ENCODE data around the gene RIOK3.
"Not testable (repeated sequence)": the region's sequence is repeated elsewhere in the genome, so short reads cannot be mapped to it uniquely, and the experiment has no call there.

The RIOK3 gene, protein sequence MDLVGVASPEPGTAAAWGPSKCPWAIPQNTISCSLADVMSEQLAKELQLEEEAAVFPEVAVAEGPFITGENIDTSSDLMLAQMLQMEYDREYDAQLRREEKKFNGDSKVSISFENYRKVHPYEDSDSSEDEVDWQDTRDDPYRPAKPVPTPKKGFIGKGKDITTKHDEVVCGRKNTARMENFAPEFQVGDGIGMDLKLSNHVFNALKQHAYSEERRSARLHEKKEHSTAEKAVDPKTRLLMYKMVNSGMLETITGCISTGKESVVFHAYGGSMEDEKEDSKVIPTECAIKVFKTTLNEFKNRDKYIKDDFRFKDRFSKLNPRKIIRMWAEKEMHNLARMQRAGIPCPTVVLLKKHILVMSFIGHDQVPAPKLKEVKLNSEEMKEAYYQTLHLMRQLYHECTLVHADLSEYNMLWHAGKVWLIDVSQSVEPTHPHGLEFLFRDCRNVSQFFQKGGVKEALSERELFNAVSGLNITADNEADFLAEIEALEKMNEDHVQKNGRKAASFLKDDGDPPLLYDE

DNA sequence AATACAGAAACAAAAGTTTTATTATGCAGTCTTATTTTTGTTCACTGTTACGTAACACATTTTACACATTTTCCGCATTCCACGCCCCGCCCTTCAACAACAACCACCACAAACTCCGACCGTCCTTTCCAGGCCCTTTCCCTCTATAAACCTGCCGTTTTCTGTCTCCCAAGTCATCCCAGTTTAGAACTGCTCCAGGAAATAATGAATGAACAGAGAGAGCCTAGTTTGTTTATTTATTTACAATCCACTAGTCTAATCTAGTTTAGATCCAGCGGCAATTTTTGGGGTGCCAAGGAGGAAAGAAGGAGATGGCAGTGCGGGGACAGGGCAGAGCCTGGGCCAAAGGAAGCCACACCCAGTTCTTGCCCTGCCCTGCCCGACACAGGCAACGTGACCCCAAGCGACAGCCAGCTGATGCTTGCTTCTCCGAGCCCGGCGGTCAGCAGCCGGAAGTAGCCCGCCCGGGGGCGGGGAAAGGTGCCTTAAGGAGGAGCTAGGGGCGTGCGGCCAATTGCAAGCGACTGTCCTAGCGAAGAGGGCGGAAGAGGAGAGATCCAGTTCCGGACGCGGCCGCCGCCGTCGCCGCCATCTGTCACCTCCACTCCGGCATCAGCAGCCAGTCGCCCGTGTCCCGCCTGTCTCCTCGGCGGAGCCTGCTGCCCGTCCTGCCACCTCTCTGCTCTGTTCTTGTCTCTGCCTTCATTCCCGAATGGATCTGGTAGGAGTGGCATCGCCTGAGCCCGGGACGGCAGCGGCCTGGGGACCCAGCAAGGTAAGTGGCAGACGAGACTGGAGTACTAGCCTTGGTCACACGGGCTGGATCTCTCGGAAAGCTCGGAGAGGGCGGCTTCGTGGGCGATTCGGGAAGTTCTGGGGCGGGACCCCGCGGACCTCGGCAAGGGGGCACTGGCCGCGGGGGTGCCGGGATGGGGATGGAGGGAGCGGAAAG is at the start of gene RIOK3:
RIOK3 (plus strand) TSS at position 560 of the 952 bp plus-strand sequence; CDS start at position 713, 153 bp downstream.
- peak; percentile 83 to 92 for DNase-seq (ENCODE audit: low read depth in 2 of 2)

GRCh38 chr18:23403310-23403709 is 49.8 kb upstream of the RIOK3 start:
- DNase-seq (ENCODE audit: low read depth in 2 of 2), result no peak

DNA sequence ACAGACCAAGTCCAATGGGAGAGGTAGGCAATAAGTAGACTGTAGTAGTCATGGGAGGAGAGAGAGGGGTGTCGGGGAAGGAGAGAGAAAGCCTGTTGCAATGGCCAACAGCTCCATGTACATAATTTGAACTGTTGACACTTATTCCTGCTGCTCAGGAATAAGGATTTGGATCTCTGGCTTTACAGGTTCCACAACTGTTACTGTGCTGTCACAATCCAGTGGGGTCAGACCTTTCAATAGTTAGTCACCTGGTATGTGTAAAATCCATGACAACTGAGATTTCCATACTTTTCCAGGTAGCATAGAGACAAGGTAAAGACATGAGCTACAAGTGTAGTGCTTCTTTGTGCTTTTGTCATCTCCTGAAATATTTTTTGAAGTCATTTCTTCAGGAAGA is 47.5 kb upstream of the RIOK3 start:
- no peak for DNase-seq (ENCODE audit: low read depth in 2 of 2)

- DNase-seq (ENCODE audit: low read depth in 2 of 2), result no peak
Measured at GRCh38 chr18:23406271-23406787, 46.8 kb upstream of the RIOK3 start.

- no peak for DNase-seq (ENCODE audit: low read depth in 2 of 2)
Measured at GRCh38 chr18:23412351-23412964, 40.6 kb upstream of the RIOK3 start.

DNA sequence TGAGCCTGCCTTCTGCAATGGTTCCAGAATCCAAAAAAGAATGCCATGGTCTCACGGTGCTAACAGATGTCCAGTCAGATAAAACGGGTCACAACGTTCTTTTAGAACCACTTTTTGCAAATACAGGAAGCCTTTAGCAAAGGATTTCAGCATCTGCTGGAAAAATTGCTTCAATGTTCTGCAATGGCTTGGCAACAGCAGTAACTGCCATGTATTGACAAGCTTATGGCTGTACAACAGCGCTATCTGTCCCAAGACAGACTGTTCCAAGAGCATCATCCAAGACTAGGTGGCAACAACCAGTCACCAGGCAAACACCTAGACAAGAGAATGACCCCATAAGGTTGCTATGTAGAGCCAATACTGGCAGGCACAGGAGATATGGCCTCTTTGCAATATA is 37.6 kb upstream of the RIOK3 start:
- no peak for DNase-seq (ENCODE audit: low read depth in 2 of 2)

DNA sequence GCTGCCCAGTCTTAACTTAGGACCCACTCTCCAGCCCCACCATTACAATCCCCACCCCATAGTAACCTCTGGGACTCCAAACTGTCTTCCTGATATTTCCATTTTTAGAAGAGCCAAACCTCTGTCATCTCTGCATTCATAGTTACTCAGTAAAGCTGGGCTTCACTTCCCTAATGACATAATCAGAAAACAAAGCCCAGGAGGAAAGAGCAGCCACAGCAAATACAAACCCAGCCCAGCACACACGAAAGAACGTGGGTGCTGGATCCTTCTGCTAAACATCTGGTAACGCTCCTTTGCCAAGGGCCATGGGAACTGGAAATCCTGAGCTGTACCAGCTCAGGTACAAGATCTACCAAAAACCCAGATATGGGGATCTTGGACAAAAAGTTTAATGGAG is 36.8 kb upstream of the RIOK3 start:
- no peak for DNase-seq (ENCODE audit: low read depth in 2 of 2)

GRCh38 chr18:23421277-23421676 is 31.8 kb upstream of the RIOK3 start:
- DNase-seq (ENCODE audit: low read depth in 2 of 2), result no peak

GRCh38 chr18:23422751-23423418 is 30.2 kb upstream of the RIOK3 start:
- no peak for DNase-seq (ENCODE audit: low read depth in 2 of 2)

- no peak for DNase-seq (ENCODE audit: low read depth in 2 of 2)
Measured at GRCh38 chr18:23424616-23425015, 28.5 kb upstream of the RIOK3 start.

DNA sequence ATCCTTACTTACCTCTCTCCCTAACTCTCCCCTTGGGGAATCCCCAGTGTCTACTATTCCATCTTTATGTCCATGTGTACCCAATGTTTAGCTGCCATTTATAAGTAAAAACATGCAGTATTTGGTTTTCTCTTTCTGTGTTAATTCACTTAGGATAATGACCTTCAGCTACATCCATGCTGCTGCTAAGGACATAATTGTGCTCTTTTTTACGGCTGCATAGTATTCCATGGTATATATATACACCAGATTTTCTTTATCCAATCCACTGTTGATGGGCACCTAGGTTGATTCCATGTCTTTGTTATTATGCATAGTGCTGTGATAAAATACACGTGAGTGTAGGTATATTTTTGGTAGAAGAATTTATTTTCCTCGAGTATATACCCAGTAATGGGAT is 24.3 kb upstream of the RIOK3 start:
- DNase-seq (ENCODE audit: low read depth in 2 of 2), result no peak

- DNase-seq (ENCODE audit: low read depth in 2 of 2), result not testable (repeated sequence)
Measured at GRCh38 chr18:23429538-23429937, 23.5 kb upstream of the RIOK3 start.

- DNase-seq (ENCODE audit: low read depth in 2 of 2), result no peak
Measured at GRCh38 chr18:23433360-23433759, 19.7 kb upstream of the RIOK3 start.

DNA sequence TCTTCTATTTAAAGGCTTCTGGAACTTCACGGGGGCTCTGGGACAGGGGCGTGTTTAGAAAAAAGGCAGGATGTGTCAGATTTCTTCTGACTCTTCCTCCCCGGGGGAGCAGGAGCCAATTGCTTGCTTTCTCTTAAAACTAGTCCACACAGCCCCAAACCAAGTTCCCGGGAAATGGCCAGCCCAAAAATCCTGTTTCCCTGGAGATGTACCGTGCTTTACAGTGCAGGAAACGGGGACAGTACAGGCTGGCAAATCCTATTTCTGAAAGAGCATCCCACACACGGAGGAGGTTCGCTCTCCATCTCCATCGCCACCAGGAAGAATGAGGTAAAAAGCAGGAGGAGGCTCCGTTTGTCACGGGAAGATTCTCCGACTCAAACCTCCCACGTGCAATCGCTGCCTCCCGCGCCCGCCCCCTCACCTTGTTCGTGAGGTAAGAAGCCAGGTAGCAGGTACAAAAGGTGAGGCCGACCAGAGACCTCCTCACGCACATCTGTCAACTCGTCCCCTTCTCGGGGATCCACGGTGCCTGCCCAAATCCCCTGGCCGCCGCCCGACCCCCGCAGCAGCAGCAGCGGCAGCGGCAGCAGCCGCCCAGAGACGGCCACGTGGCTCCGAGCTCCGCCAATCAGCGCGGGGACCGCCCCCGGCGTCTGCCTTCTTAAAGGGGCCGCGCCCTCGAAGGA is 15.6 kb upstream of the RIOK3 start:
- peak; percentile 76 to 77 for DNase-seq (ENCODE audit: low read depth in 2 of 2)

- DNase-seq (ENCODE audit: low read depth in 2 of 2), result no peak
Measured at GRCh38 chr18:23438046-23438377, 15.1 kb upstream of the RIOK3 start.

- no peak for DNase-seq (ENCODE audit: low read depth in 2 of 2)
Measured at GRCh38 chr18:23438608-23439366, 14.3 kb upstream of the RIOK3 start.

DNA sequence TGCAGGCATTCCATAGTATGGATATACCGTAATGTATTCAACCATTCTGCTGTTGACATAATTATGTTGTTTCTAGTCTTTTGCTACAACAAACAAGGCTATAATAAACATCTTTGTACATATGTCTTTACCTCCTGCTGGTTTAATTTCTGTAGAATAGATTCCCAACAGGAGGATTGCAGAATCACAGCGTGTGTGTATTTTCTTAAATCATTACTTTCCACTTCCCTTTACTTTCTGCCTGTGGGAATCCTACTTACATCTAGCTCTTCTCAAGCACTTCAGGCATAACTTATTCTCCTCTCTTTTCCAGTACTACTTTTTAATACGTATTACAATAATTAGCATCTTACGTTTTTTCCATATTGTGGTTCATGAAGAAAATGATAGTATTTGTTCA is 13.0 kb upstream of the RIOK3 start:
- DNase-seq (ENCODE audit: low read depth in 2 of 2), result no peak

DNA sequence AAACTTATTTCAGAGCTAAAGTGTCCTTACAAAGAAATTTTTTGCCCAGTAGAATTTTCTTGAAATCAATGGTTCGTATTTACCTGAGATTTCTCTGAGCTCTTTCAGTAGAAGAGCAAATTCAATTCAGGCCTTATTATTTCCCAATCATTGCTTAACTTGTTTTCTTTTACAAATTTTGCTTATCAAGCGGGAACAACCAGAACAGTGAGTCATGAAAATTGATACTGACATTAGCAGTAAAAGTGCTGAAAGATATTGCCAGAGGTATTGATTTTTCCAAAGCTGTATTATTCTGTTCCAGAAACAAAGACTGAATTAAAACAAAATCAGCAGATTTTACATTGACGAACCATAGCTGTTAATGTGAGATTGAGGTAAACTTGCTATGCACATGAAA is 10.1 kb upstream of the RIOK3 start:
- DNase-seq (ENCODE audit: low read depth in 2 of 2), result no peak

DNA sequence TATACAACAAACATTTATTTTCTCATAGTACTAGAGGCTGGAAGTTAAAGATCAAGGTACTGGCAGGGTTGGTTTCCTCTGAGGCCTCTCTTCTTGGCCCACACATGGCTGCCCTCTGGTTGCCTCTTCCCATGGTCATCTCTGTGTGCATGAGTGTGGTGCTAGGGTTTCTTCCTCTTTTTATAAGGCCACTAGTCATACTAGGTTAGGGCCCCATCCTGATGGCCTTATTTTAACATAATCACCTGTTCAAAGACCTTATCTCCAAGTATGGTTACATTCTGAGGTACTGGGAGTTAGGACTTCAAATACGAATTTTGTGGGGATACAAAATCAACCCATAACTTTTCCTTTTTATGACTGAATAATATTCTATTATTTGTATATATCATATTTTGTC is 4.8 kb upstream of the RIOK3 start:
- no peak for DNase-seq (ENCODE audit: low read depth in 2 of 2)

DNA sequence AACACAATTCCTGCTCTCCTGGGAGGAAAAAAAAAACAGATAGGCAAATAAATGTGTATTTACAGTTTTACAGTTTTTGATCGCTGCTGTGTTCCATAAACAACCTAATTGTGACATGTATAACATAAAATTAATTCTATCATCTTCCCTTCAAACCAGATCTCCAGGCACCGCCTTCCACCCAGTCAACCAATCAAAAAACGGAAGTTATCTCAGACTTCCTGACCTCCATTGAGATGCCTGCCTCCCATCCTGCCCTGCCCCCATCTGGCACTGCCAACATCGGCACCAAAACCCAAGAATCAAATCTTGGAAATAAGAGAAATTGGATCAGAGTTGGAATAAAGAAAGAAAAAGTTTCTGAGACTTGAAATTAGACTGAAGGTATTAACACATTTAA is 3.1 kb upstream of the RIOK3 start:
- no peak for DNase-seq (ENCODE audit: low read depth in 2 of 2)
